AG04449 (cell line): Measurements from ENCODE around the gene MUSTN1.

ENCODE experiments used
- CTCF ChIA-PET: fragments of 350-600 bp; formaldehyde crosslinking; extraction: SDS; loops from one replicate; lab custom pipeline; 2021; ENCODE audit warnings: antibody characterized with exemption; lab: Yijun Ruan, JAX
- POLR2A ChIA-PET: fragments of 400-600, 350-600 bp; formaldehyde crosslinking; extraction: SDS; loops from one replicate; lab custom pipeline; 2020; ENCODE audit warnings: antibody characterized with exemption, inconsistent platforms; lab: Yijun Ruan, JAX
- DNase-seq: peaks from one replicate; pipeline ENCODE4 v3.0.0-alpha.2; 2010; ENCODE audit warnings: low read depth, low spot score
- H3K4me3 ChIP-seq: 2 replicates; pipeline ENCODE4 v1.5.1; 2011; ENCODE audit warnings: low read depth, mild to moderate bottlenecking, control low read depth, low read length
- CTCF ChIP-seq: IDR thresholded peaks from one replicate; pipeline ENCODE4 v1.5.1; 2011; ENCODE audit warnings: mild to moderate bottlenecking, moderate library complexity, low read length, control low read depth, inconsistent platforms; ENCODE audit not compliant: insufficient read depth; ENCODE audit errors: missing control alignments

MUSTN1 gene

GRCh38 chr3:52851348-52851747, 16.5 kb upstream of the MUSTN1 start:
- H3K4me3 ChIP-seq, result no peak overlapping the region
- ChIA-PET POLR2A (no interaction called here), CTCF (interaction anchor here (0.6 to 1.7 kb wide), 14 partner anchors 9 to 244 kb away, joined by 3 to 11 read pairs (median 3); partner anchors contain the start of gene NEK4)
- DNase-seq, result no peak
- TF ChIP-seq CTCF, result peak; percentile 59

- POLR2A ChIA-PET, result no interaction called here
- no peak overlapping the region for H3K4me3 ChIP-seq
- DNase-seq, result no peak
- no peak for TF ChIP-seq CTCF
- CTCF ChIA-PET, result interaction anchor here (0.9 to 2.0 kb wide), 8 partner anchors 57 to 347 kb away, joined by 3 to 7 read pairs (median 4); no protein-coding TSS in a partner anchor
Measured at GRCh38 chr3:52849656-52850055, 14.8 kb upstream of the MUSTN1 start.

- ChIA-PET POLR2A (interaction anchor here (0.5 kb wide), 2 partner anchors 103 to 128 kb away, joined by 3 read pairs; no protein-coding TSS in a partner anchor), CTCF (interaction anchor here (0.7 to 2.0 kb wide), 12 partner anchors 8 to 348 kb away, joined by 3 to 7 read pairs (median 4); partner anchors contain the start of gene MUSTN1)
- H3K4me3 ChIP-seq, result no peak overlapping the region
- peak; percentile 45 for DNase-seq
- no peak for TF ChIP-seq CTCF
Measured at GRCh38 chr3:52848617-52849016, 13.8 kb upstream of the MUSTN1 start.

- POLR2A ChIA-PET, result no interaction called here
- CTCF ChIA-PET, result interaction anchor here (1.2 to 1.8 kb wide), 3 partner anchors 9 to 349 kb away, joined by 3 to 5 read pairs (median 4); partner anchors contain the start of gene MUSTN1
- TF ChIP-seq CTCF, result no peak
Measured at GRCh38 chr3:52847726-52848125, 12.9 kb upstream of the MUSTN1 start.

GRCh38 chr3:52847241-52847640, 12.4 kb upstream of the MUSTN1 start:
- POLR2A ChIA-PET, result no interaction called here
- CTCF ChIA-PET, result no interaction called here

More at GRCh38 chr3:52847726-52848125, 12.9 kb upstream of the MUSTN1 start:
- DNase-seq, result no peak
- no peak overlapping the region for H3K4me3 ChIP-seq

More at GRCh38 chr3:52847241-52847640, 12.4 kb upstream of the MUSTN1 start:
- DNase-seq, result no peak
- H3K4me3 ChIP-seq, result no peak overlapping the region
- no peak for TF ChIP-seq CTCF
